ENCODE data around the gene AP5S1. TPM values are rescaled to one million over a fixed set of nuclear protein-coding genes. Genes with fewer than 3 reads are reported as not detected.

Gene AP5S1
- total and polyA plus RNA-seq, 2 of the 13 experiments (the other 11 are each of a cell fraction or from before 2014, with no cell fraction given) = 7.9 to 23.2 TPM

GRCh38 chr20:3786126-3786484, 34.2 kb upstream of the AP5S1 start (continued):
- TF ChIP-seq ZBTB4 (CRISPR knock-in tag; IDR thresholded peaks at IDR 0.05; ENCODE audit: borderline replicate concordance) = no peak; the same call in 1 of the 2 replicates
- TF ChIP-seq BRD4 (CRISPR knock-in tag; IDR thresholded peaks at IDR 0.05) = no peak; the same call in 1 of the 2 replicates
- no peak; the same call in 1 of the 2 replicates for TF ChIP-seq ZNF160 (CRISPR knock-in tag; IDR thresholded peaks at IDR 0.05)
- peak; percentile 95 for TF ChIP-seq NRL (CRISPR knock-in tag; IDR thresholded peaks at IDR 0.05; ENCODE audit: borderline replicate concordance)
- TF ChIP-seq DMAP1 (CRISPR knock-in tag; IDR thresholded peaks at IDR 0.05) = peak; percentile 42; the same call in 1 of the 2 replicates
- no peak for TF ChIP-seq RFX3 (CRISPR knock-in tag; IDR thresholded peaks at IDR 0.05)
- TF ChIP-seq ZNF768 (CRISPR knock-in tag; IDR thresholded peaks at IDR 0.05) = peak; percentile 50; the same call in 1 of the 2 replicates
- TF ChIP-seq RORA (CRISPR knock-in tag; IDR thresholded peaks at IDR 0.05) = no peak
- TF ChIP-seq ZNF660 (CRISPR knock-in tag; IDR thresholded peaks at IDR 0.05; ENCODE audit: borderline replicate concordance, low read depth) = no peak
- no peak for TF ChIP-seq TMF1 (CRISPR knock-in tag; IDR thresholded peaks at IDR 0.05; ENCODE audit: low read depth)
- no peak for TF ChIP-seq ELF3 (CRISPR knock-in tag; IDR thresholded peaks at IDR 0.05)
- TF ChIP-seq CREBL2 (CRISPR knock-in tag; IDR thresholded peaks at IDR 0.05; ENCODE audit: borderline replicate concordance) = 0 out of 2 replicates have a peak, but pooled peaks have one; percentile 55
- no peak for TF ChIP-seq ZFAT (CRISPR knock-in tag; conservative IDR thresholded peaks at IDR 0.05)
- no peak for TF ChIP-seq ZNF17 (CRISPR knock-in tag; IDR thresholded peaks at IDR 0.05)
- 0 out of 2 replicates have a peak, but pooled peaks have one; percentile 22 for TF ChIP-seq IRF1 (CRISPR knock-in tag; IDR thresholded peaks at IDR 0.05; ENCODE audit: low read depth)
- 0 out of 2 replicates have a peak, but pooled peaks have one; percentile 11 for TF ChIP-seq ZNF446 (CRISPR knock-in tag; IDR thresholded peaks at IDR 0.05)
- TF ChIP-seq RNF2 (conservative IDR thresholded peaks at IDR 0.05; ENCODE audit: low read depth) = peak; percentile 79; the same call in 1 of the 2 replicates
- 0 out of 2 replicates have a peak, but pooled peaks have one; percentile 10 for TF ChIP-seq ZSCAN5A (CRISPR knock-in tag; IDR thresholded peaks at IDR 0.05; ENCODE audit: borderline replicate concordance)
- TF ChIP-seq, protein P1, sequence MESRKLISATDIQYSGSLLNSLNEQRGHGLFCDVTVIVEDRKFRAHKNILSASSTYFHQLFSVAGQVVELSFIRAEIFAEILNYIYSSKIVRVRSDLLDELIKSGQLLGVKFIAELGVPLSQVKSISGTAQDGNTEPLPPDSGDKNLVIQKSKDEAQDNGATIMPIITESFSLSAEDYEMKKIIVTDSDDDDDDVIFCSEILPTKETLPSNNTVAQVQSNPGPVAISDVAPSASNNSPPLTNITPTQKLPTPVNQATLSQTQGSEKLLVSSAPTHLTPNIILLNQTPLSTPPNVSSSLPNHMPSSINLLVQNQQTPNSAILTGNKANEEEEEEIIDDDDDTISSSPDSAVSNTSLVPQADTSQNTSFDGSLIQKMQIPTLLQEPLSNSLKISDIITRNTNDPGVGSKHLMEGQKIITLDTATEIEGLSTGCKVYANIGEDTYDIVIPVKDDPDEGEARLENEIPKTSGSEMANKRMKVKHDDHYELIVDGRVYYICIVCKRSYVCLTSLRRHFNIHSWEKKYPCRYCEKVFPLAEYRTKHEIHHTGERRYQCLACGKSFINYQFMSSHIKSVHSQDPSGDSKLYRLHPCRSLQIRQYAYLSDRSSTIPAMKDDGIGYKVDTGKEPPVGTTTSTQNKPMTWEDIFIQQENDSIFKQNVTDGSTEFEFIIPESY (CRISPR knock-in tag; IDR thresholded peaks at IDR 0.05) = peak; percentile 56; the same call in 1 of the 2 replicates
- TF ChIP-seq RXRA (CRISPR knock-in tag; IDR thresholded peaks at IDR 0.05) = peak; percentile 65; the same call in 1 of the 2 replicates
- TF ChIP-seq ZNF251 (CRISPR knock-in tag; IDR thresholded peaks at IDR 0.05) = no peak

Measured in HepG2 (cell line).